CD4-positive, alpha-beta memory T cell (primary cell): ENCODE data around the gene UTP25. TPM values are rescaled to one million over a fixed set of nuclear protein-coding genes. Genes with fewer than 3 reads are reported as not detected.
A peak's percentile ranks its signal among the peaks of the same experiment; 100 is the strongest.

ENCODE experiments used
- CTCF ChIA-PET: fragments of 350-600 bp; sonication (Branson Sonifier 250); formaldehyde crosslinking; loops from one replicate; lab custom pipeline; 2021; ENCODE audit warnings: inconsistent platforms; ENCODE audit not compliant: partially characterized antibody; lab: Charles Lee
- POLR2A ChIA-PET: fragments of 350-600 bp; sonication (Branson Sonifier 250); formaldehyde crosslinking; loops from one replicate; lab custom pipeline; 2021; ENCODE audit not compliant: partially characterized antibody; lab: Charles Lee
- DNase-seq, 5 donors: peaks; one replicate each; pipeline versions ENCODE4 v3.0.0 to v3.0.0-alpha.2; 2020 to 2022; ENCODE audit warnings: mixed read lengths in 1 of 5
- H3K27ac ChIP-seq: one replicate; pipeline ENCODE4 v1.7.0; 2013; ENCODE audit warnings: low read depth, low read length
- H3K27me3 ChIP-seq: 2 replicates; pipeline ENCODE4 v1.7.0; 2013; ENCODE audit warnings: mild to moderate bottlenecking, low read length, moderate library complexity; ENCODE audit not compliant: insufficient read depth
- H3K36me3 ChIP-seq: 2 replicates; pipeline ENCODE4 v1.7.0; 2013; ENCODE audit warnings: mild to moderate bottlenecking, low read length, moderate library complexity; ENCODE audit not compliant: insufficient read depth
- H3K4me1 ChIP-seq: 2 replicates; pipeline ENCODE4 v1.7.0; 2013; ENCODE audit warnings: mild to moderate bottlenecking, low read length, moderate library complexity; ENCODE audit not compliant: insufficient read depth
- H3K4me3 ChIP-seq, 2 donors: one replicate each; pipeline ENCODE4 v1.7.0; 2013; ENCODE audit warnings: low read length in 2 of 2, mild to moderate bottlenecking in 1 of 2
- H3K9me3 ChIP-seq, 2 donors: one replicate each; pipeline ENCODE4 v1.7.0; 2013; ENCODE audit warnings: low read length in 2 of 2, control low read depth in 1 of 2; ENCODE audit not compliant: control insufficient read depth in 1 of 2
- H3K27ac Mint-ChIP-seq, 7 donors: one replicate each; pipeline ENCODE4 v1.8.0; 2020 to 2021; ENCODE audit warnings: mixed read lengths in 7 of 7, mild to moderate bottlenecking in 6 of 7, inconsistent platforms in 3 of 7, moderate library complexity in 3 of 7
- H3K27me3 Mint-ChIP-seq, 2 donors: one replicate each; pipeline ENCODE4 v1.8.0; 2020 to 2021; ENCODE audit warnings: mixed read lengths in 2 of 2
- H3K36me3 Mint-ChIP-seq, 2 donors: one replicate each; pipeline ENCODE4 v1.8.0; 2020 to 2021; ENCODE audit warnings: mixed read lengths in 2 of 2, inconsistent platforms in 1 of 2, mild to moderate bottlenecking in 1 of 2
- H3K4me1 Mint-ChIP-seq, 4 donors: one replicate each; pipeline ENCODE4 v1.8.0; 2020 to 2021; ENCODE audit warnings: mixed read lengths in 4 of 4, mild to moderate bottlenecking in 1 of 4
- H3K4me3 Mint-ChIP-seq, 8 donors: one replicate each; pipeline ENCODE4 v1.8.0; 2020 to 2021; ENCODE audit warnings: mixed read lengths in 8 of 8, mild to moderate bottlenecking in 7 of 8, moderate library complexity in 6 of 8, inconsistent platforms in 3 of 8
- H3K9me3 Mint-ChIP-seq, 8 donors: one replicate each; pipeline ENCODE4 v1.8.0; 2020 to 2021; ENCODE audit warnings: mixed read lengths in 8 of 8, mild to moderate bottlenecking in 5 of 8, inconsistent platforms in 3 of 8, moderate library complexity in 1 of 8
- intact Hi-C: fragments of 100-400 bp; cut with micrococcal nuclease; formaldehyde crosslinking; loops from one replicate; pipeline ENCODE4 v1.15.1; 2023
- polyA plus RNA-seq, 2 donors: library from polyadenylated mRNA; unstranded; fragments of 300-500 nt; fragmentation: Illumina TruSeq; gene quantifications; one replicate each; pipeline ENCODE4 v1.2.3, GENCODE V29; 2021
- total RNA-seq, 2 experiments: library from RNA; stranded (reverse); gene quantifications; one replicate each; pipeline ENCODE4 v1.2.3, GENCODE V29; 2021

The UTP25 gene
- total and polyA plus RNA-seq, 4 experiments from 2014 or later = 3.7 to 13.6 (median 9.4) TPM

GRCh38 chr1:209835782-209836298, 8.1 kb downstream of the UTP25 start:
- H3K36me3 Mint-ChIP-seq = peaks cover 90 to 92% of the 10 kb centered on the region in 2 donors

GRCh38 chr1:209837671-209838070, 9.9 kb downstream of the UTP25 start:
- H3K4me3 Mint-ChIP-seq = no peak overlapping the region
- peaks cover 90 to 97% of the 10 kb centered on the region in 2 donors for H3K36me3 Mint-ChIP-seq
- DNase-seq = no peak
- H3K9me3 Mint-ChIP-seq = no peaks in the 10 kb centered on the region
- H3K27me3 Mint-ChIP-seq = no peaks in the 10 kb centered on the region
- peaks cover 94% of the 10 kb centered on the region for H3K36me3 ChIP-seq
- H3K4me1 Mint-ChIP-seq = peaks cover 0 to 13% (median 9%) of the 10 kb centered on the region in 4 donors
- CTCF ChIA-PET = interaction anchor here (1.0 to 1.4 kb wide), 4 partner anchors 10 to 261 kb away, joined by 3 to 8 read pairs (median 3); no protein-coding TSS in a partner anchor
- H3K27ac Mint-ChIP-seq = peak overlapping the region in 1 of 7 donors; percentile 58
- POLR2A ChIA-PET = no interaction called here
- H3K9me3 ChIP-seq = no peaks in the 10 kb centered on the region
- no peaks in the 10 kb centered on the region for H3K27me3 ChIP-seq
- H3K27ac ChIP-seq = no peak overlapping the region
- no peaks in the 10 kb centered on the region for H3K4me1 ChIP-seq
- H3K4me3 ChIP-seq = no peak overlapping the region
- intact Hi-C loops = no loop called here

More at GRCh38 chr1:209835782-209836298, 8.1 kb downstream of the UTP25 start:
- Mint-ChIP-seq H3K27me3 (no peaks in the 10 kb centered on the region), H3K4me3 (no peak overlapping the region), H3K4me1 (peaks cover 2 to 19% (median 13%) of the 10 kb centered on the region in 4 donors), H3K9me3 (no peaks in the 10 kb centered on the region), H3K27ac (peak overlapping the region in 1 of 7 donors; percentile 22)
- Histone ChIP-seq H3K4me3 (no peak overlapping the region), H3K27ac (no peak overlapping the region), H3K9me3 (no peaks in the 10 kb centered on the region), H3K27me3 (no peaks in the 10 kb centered on the region), H3K36me3 (peaks cover 93% of the 10 kb centered on the region), H3K4me1 (no peaks in the 10 kb centered on the region)
- ChIA-PET POLR2A (no interaction called here), CTCF (interaction anchor here (1.1 to 1.6 kb wide), 2 partner anchors 12 to 269 kb away, joined by 4 to 6 read pairs; no protein-coding TSS in a partner anchor)
- intact Hi-C loops = no loop called here
- no peak for DNase-seq

- intact Hi-C loops = no loop called here
- peaks cover 87 to 99% of the 10 kb centered on the region in 2 donors for H3K36me3 Mint-ChIP-seq
- peaks cover 94% of the 10 kb centered on the region for H3K36me3 ChIP-seq
- H3K4me1 Mint-ChIP-seq = peaks cover 0 to 13% (median 8%) of the 10 kb centered on the region in 4 donors
- H3K27me3 Mint-ChIP-seq = no peaks in the 10 kb centered on the region
- no peak for DNase-seq
- H3K9me3 Mint-ChIP-seq = no peaks in the 10 kb centered on the region
- no peaks in the 10 kb centered on the region for H3K27me3 ChIP-seq
- POLR2A ChIA-PET = interaction anchor here (1.4 kb wide), 1 partner anchor 11 kb away, joined by 4 read pairs; the partner anchor contains the start of gene UTP25
- H3K9me3 ChIP-seq = no peaks in the 10 kb centered on the region
- CTCF ChIA-PET = interaction anchor here (1.4 kb wide), 1 partner anchor 15 kb away, joined by 8 read pairs; no protein-coding TSS in a partner anchor
- no peak overlapping the region for H3K4me3 Mint-ChIP-seq
- H3K27ac Mint-ChIP-seq = peak overlapping the region in 1 of 7 donors; percentile 21
- H3K27ac ChIP-seq = no peak overlapping the region
- H3K4me3 ChIP-seq = no peak overlapping the region
- H3K4me1 ChIP-seq = no peaks in the 10 kb centered on the region
These were observed 10.8 kb downstream of the UTP25 start for GRCh38 chr1:209838537-209838936.

- intact Hi-C loops = no loop called here
- DNase-seq = no peak
- H3K27ac ChIP-seq = no peak overlapping the region
- no peaks in the 10 kb centered on the region for H3K9me3 Mint-ChIP-seq
- peaks cover 73 to 94% of the 10 kb centered on the region in 2 donors for H3K36me3 Mint-ChIP-seq
- no peaks in the 10 kb centered on the region for H3K27me3 ChIP-seq
- H3K27ac Mint-ChIP-seq = peak overlapping the region in 5 of 7 donors; percentile 6 to 72 (median 34)
- CTCF ChIA-PET = interaction anchor here (0.6 to 0.8 kb wide), 4 partner anchors 15 to 571 kb away, joined by 3 to 4 read pairs (median 4); no protein-coding TSS in a partner anchor
- no peaks in the 10 kb centered on the region for H3K27me3 Mint-ChIP-seq
- H3K36me3 ChIP-seq = peaks cover 90% of the 10 kb centered on the region
- H3K4me3 ChIP-seq = no peak overlapping the region
- POLR2A ChIA-PET = no interaction called here
- H3K4me3 Mint-ChIP-seq = no peak overlapping the region
- H3K4me1 Mint-ChIP-seq = peaks cover 0 to 7% (median 2%) of the 10 kb centered on the region in 4 donors
- no peaks in the 10 kb centered on the region for H3K9me3 ChIP-seq
- H3K4me1 ChIP-seq = no peaks in the 10 kb centered on the region
These were observed 12.2 kb downstream of the UTP25 start for GRCh38 chr1:209839875-209840546.

GRCh38 chr1:209840611-209841010, 12.8 kb downstream of the UTP25 start:
- peak overlapping the region in 4 of 7 donors; percentile 6 to 72 (median 30) for H3K27ac Mint-ChIP-seq
- no peaks in the 10 kb centered on the region for H3K27me3 Mint-ChIP-seq
- Histone ChIP-seq H3K4me1 (no peaks in the 10 kb centered on the region), H3K9me3 (no peaks in the 10 kb centered on the region), H3K27ac (no peak overlapping the region), H3K27me3 (no peaks in the 10 kb centered on the region), H3K4me3 (no peak overlapping the region), H3K36me3 (peaks cover 91% of the 10 kb centered on the region)
- H3K9me3 Mint-ChIP-seq = no peaks in the 10 kb centered on the region
- H3K36me3 Mint-ChIP-seq = peaks cover 75 to 93% of the 10 kb centered on the region in 2 donors
- peaks cover 0 to 5% (median 2%) of the 10 kb centered on the region in 4 donors for H3K4me1 Mint-ChIP-seq
- intact Hi-C loops = no loop called here
- no peak overlapping the region for H3K4me3 Mint-ChIP-seq
- ChIA-PET CTCF (no interaction called here), POLR2A (interaction anchor here (0.6 kb wide), 1 partner anchor 8 kb away, joined by 3 read pairs; no protein-coding TSS in a partner anchor)
- DNase-seq = no peak

- H3K36me3 Mint-ChIP-seq = peaks cover 56 to 81% of the 10 kb centered on the region in 2 donors
- CTCF ChIA-PET = interaction anchor here (0.9 to 1.6 kb wide), 2 partner anchors 15 to 17 kb away, joined by 3 to 5 read pairs; partner anchors contain the start of gene UTP25
- DNase-seq = no peak
- no peaks in the 10 kb centered on the region for H3K9me3 Mint-ChIP-seq
- peaks cover 63% of the 10 kb centered on the region for H3K36me3 ChIP-seq
- no peak overlapping the region for H3K4me3 ChIP-seq
- intact Hi-C loops = no loop called here
- H3K4me3 Mint-ChIP-seq = no peak overlapping the region
- H3K4me1 ChIP-seq = no peaks in the 10 kb centered on the region
- POLR2A ChIA-PET = no interaction called here
- H3K27me3 Mint-ChIP-seq = no peaks in the 10 kb centered on the region
- no peaks in the 10 kb centered on the region for H3K9me3 ChIP-seq
- H3K27ac ChIP-seq = no peak overlapping the region
- H3K4me1 Mint-ChIP-seq = peaks cover 0 to 7% (median 4%) of the 10 kb centered on the region in 4 donors
- no peak overlapping the region for H3K27ac Mint-ChIP-seq
- H3K27me3 ChIP-seq = no peaks in the 10 kb centered on the region
These were observed 17.1 kb downstream of the UTP25 start for GRCh38 chr1:209844695-209845407.

- no peak overlapping the region for H3K4me3 ChIP-seq
- no peak for DNase-seq
- no peaks in the 10 kb centered on the region for H3K9me3 ChIP-seq
- peaks cover 55 to 81% of the 10 kb centered on the region in 2 donors for H3K36me3 Mint-ChIP-seq
- H3K36me3 ChIP-seq = peaks cover 61% of the 10 kb centered on the region
- H3K27ac Mint-ChIP-seq = no peak overlapping the region
- no peak overlapping the region for H3K27ac ChIP-seq
- H3K4me3 Mint-ChIP-seq = no peak overlapping the region
- no peaks in the 10 kb centered on the region for H3K9me3 Mint-ChIP-seq
- no peaks in the 10 kb centered on the region for H3K4me1 ChIP-seq
- intact Hi-C loops = no loop called here
- H3K27me3 ChIP-seq = no peaks in the 10 kb centered on the region
- H3K4me1 Mint-ChIP-seq = peaks cover 0 to 8% (median 4%) of the 10 kb centered on the region in 4 donors
- no peaks in the 10 kb centered on the region for H3K27me3 Mint-ChIP-seq
- ChIA-PET POLR2A (no interaction called here), CTCF (interaction anchor here (0.9 to 1.6 kb wide), 2 partner anchors 14 to 18 kb away, joined by 3 to 5 read pairs; partner anchors contain the start of gene UTP25)
These were observed 17.6 kb downstream of the UTP25 start for GRCh38 chr1:209845408-209845725.
